NCI-H1436 (cell line): ENCODE measurements around the gene ATXN1.

Source experiments
- DNase-seq: peaks from one replicate; lab custom pipeline; 2025; lab: John Stamatoyannopoulos, UW

ATXN1 gene

GRCh38 chr6:16743664-16744210 lies 17.5 kb downstream of the ATXN1 start:
- DNase-seq: no peak

- DNase-seq: no peak
Observed at GRCh38 chr6:16742116-16742515, 19.1 kb downstream of the ATXN1 start.

- no peak for DNase-seq
Observed at GRCh38 chr6:16741112-16742016, 19.9 kb downstream of the ATXN1 start.

- no peak for DNase-seq
Observed at GRCh38 chr6:16740097-16740496, 21.2 kb downstream of the ATXN1 start.

GRCh38 chr6:16739329-16739801 lies 21.9 kb downstream of the ATXN1 start:
- DNase-seq: no peak

- no peak for DNase-seq
Observed at GRCh38 chr6:16737925-16738324, 23.3 kb downstream of the ATXN1 start.

- DNase-seq: no peak
Observed at GRCh38 chr6:16736856-16737775, 24.1 kb downstream of the ATXN1 start.

- DNase-seq: no peak
Observed at GRCh38 chr6:16735014-16735413, 26.2 kb downstream of the ATXN1 start.

GRCh38 chr6:16733085-16733484 lies 28.2 kb downstream of the ATXN1 start:
- DNase-seq: no peak

- DNase-seq: no peak
Observed at GRCh38 chr6:16731478-16732051, 29.7 kb downstream of the ATXN1 start.

- no peak for DNase-seq
Observed at GRCh38 chr6:16730738-16731477, 30.4 kb downstream of the ATXN1 start.

GRCh38 chr6:16729744-16730143 lies 31.5 kb downstream of the ATXN1 start:
- no peak for DNase-seq

- no peak for DNase-seq
Observed at GRCh38 chr6:16729183-16729691, 32.0 kb downstream of the ATXN1 start.

GRCh38 chr6:16728513-16729182 lies 32.6 kb downstream of the ATXN1 start:
- DNase-seq: no peak

GRCh38 chr6:16727996-16728395 lies 33.3 kb downstream of the ATXN1 start:
- DNase-seq: no peak

- DNase-seq: no peak
Observed at GRCh38 chr6:16725145-16725864, 36.0 kb downstream of the ATXN1 start.

GRCh38 chr6:16723826-16724225 lies 37.4 kb downstream of the ATXN1 start:
- DNase-seq: no peak

- no peak for DNase-seq
Observed at GRCh38 chr6:16723402-16723801, 37.9 kb downstream of the ATXN1 start.

GRCh38 chr6:16722630-16723029 lies 38.6 kb downstream of the ATXN1 start:
- DNase-seq: no peak

GRCh38 chr6:16721977-16722376 lies 39.3 kb downstream of the ATXN1 start:
- DNase-seq: peak; percentile 12
